ENCODE data around the gene B3GNT9.
"Not testable (repeated sequence)": the region's sequence is repeated elsewhere in the genome, so short reads cannot be mapped to it uniquely, and the experiment has no call there.

The B3GNT9 gene

DNA sequence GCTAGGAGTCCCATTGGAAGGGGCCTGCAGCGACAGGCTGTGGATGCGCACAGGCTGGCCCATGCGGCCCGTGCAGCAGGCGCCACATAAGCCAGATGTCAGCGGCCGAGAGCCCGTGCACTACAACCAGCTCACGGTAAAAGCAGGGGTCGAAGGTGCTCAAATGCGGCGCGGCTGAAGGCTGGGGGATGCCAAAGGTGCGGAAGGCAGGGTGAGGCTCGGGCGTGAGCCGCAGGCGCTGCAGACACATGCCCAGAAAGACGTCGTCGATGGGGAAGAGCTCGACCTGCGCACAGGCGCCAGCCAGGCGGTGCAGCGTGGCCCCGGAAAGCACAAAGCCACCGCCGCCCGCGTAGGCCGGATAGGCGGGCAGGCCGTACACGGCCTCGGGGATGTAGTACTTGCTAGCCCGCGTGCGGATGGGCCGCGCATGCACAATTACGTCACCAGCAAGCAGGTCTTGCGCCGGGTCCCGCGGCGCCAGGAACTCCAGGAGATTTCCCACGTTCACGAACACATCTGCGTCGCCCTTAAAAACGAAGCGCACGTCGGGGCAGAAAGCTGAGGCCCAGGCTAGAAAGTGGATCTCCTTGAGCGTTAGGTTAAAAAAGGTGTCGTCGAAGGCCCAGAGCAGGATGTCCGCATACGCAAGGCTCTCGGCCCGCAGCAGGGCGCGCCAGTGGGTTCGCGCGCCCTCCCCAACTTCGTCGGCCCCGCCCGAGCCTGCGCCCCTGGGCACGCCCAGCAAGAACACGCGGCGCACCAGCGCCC lies 1.3 kb downstream of the B3GNT9 start:
- no peak for DNase-seq

DNA sequence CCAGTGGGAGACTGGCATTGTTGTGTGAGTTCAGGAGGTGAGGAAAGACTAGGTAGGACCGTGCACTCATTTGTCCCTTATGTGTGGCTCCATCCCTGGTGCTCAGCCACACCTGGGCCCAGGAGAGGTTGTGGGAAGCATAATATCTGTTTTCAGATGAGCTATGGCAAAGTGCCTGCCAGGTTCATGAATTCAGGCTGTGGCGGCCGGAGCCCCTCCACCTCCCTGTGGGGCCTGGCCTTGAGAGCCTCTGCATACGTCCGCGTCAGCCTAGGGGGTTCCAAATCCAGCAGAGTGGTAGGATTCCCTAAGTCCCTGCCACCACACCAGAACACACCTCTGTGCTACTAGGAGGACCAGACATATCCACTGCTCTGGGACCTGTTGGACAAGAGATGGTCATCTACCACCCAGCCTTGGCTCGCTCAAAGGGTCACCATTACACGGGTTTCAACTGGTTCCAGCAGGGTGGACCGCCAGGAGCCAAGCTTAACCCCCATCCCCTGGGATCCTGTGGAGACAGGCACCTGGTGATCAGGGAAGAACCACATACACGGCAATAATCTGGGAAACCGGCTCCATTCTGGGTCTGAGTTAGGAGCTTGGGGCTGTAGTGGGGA lies 2.0 kb downstream of the B3GNT9 start:
- DNase-seq, result no peak

DNA sequence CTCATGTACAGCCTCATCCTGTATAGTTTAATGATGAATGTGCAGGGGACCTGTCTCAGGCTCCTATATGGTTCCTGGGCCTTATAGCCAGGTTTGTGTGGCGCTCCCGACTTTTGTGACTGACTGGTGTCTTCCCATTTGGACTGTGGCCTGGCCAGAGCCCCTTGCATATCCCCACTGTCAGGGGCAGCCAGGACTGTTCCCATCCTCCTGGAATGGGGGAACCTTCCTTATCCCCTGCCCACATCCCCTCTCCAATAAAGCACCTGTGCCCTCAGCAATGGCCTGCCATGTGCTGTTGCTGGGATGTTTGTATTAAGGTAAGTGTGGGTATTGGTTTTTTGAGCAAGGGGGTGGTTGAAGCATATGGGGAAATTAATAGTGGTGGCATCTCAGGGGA lies 2.6 kb downstream of the B3GNT9 start:
- no peak for DNase-seq

DNA sequence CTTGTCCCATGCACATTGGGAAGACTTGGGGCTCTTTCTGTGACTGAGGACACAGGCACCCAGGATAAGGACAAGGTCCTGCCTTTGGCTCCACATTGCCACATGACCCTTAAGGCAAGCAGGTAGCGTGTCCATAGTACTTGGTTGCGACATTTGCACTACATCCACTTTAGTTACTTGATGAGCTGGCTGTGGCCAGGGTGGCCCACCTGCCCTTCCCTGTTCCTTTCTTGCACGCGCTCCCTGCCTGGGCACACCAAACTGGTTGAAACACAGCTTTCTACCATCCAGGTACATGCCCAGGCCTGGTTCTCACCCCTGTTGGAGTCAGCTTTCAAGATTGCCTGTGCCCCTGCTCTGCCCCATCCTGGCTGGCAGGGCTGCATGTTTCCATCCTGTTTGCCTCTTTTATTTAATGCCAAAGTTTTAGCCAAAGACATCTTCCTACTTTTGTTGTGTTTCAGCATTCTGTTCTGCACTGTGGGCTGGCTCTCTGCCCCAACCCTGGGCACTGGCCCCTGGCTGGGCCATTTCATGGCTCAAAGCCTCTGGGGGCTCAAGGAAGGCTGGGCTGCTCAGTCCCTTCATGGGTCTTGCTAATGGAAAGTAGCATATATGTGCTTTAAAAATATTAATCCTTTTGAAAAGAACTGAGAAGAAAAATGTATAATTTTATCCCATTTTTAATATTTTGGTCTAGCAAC lies 3.2 kb downstream of the B3GNT9 start:
- DNase-seq, result no peak

DNA sequence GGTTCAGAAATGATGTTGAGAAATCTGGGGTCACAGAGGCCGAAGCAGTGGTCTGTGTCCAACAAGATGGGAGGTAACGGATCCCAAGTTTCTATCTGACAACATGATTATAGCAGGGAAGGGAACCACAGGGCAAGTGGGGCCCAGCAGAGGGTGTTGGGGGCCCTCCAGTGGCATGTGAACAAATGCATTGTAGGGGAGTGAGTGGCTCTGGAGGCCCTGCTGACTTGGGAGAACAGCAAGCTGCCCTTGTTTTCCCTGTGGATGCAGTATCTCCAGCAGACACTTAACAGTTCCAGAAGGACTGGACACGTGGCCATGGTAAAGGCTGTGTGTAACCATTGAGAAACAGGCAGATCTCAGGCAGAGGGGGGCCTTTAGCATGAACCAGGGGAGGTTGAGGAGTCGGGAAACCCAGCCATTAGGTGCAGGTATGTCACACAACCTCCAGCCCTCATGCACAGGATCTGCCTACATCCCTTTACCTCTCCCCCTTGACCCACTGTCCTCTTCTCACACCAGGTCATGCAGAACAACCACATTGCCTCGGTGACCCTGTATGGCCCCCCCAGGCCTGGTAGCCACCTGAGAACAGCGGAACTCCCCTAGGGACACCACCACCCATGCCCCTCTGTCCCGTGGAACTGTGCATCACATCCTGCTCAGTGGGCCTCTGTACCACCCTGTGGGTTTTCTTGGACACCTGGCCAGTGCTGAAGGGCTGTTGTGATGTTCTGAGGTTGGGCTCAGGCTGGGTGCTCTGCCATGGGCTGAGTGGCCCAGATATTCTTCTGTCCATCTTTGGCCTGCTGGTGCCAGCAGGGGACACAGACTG lies 4.1 kb downstream of the B3GNT9 start:
- DNase-seq, result no peak

DNA sequence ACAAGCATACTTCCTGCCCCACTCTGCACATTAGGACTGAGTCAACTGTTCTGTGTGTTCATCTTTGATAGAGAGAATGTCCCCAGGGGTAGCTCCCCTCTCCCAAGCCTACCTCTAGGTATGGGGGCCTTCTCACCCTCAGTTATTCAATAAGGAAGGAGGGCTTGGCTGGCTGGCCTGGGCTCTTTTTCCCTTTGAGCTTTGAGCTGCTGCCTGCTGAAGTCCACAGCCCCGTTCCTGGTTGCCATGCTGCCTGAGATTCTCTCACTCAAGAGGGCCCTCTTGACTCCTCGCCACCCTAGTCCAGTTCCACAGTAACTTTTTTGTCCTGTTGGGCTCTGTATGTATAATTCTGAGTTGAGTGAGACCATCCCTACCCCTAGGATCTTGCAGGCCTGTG lies 5.1 kb downstream of the B3GNT9 start:
- no peak for DNase-seq

DNA sequence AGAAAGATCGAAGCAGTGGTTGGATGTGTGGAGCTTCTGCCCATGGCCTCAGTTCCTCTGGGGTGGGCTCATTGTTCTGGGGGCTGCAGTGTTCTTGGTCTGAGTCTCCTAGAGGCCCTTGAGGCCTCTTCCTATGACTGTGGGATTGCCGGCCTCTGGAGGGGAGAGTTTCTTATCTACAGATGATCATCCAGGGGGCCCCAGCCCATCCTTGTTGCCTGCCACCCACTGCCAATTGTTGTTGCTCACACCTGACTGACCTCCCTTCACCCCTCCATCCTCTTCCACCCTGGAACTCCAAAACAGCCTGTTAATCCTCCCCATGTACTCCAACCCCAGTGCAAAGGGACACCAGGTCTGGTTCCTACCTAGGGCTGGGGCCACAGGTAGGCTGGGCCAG lies 5.9 kb downstream of the B3GNT9 start:
- DNase-seq, result no peak

DNA sequence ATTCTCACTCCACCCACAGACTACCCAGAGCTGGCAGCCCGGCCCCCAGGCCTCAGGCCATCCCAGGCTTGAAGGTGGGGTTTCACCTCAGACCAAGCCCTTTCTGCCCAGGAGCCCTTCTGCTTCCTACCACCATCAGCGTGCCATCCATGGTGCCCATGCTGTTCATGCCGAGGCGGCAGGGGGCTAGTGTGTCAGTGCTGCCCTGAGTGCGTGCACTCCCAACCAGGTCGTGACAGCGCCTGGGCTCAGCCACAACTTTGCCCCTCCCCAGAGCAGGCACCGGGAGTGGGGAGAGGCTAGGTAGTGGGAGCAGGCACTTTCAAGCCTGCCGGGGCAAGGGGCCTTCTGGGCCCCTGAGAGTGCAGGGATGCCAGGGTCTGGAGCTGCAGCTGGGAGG lies 8.5 kb downstream of the B3GNT9 start:
- DNase-seq, result no peak

DNA sequence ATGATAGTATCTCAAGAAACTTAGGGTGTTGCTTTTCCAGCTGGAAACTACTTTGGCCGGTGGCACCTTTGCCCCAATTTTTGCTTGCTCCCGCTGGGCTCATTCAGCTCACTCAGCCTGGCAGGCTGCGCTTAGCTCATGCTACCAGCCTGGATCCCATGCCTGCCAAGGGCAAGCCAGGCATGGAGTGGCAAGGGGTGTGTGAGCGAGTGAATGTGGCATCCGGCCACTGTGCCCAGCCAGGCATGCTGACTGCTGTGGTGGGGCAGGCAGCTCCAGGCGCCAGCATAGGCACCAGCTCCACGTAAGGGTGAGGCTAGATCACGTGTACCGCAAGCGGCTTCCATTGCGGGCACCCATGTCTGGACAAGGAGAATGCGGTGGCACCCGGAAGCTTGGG lies 9.4 kb downstream of the B3GNT9 start:
- no peak for DNase-seq

DNA sequence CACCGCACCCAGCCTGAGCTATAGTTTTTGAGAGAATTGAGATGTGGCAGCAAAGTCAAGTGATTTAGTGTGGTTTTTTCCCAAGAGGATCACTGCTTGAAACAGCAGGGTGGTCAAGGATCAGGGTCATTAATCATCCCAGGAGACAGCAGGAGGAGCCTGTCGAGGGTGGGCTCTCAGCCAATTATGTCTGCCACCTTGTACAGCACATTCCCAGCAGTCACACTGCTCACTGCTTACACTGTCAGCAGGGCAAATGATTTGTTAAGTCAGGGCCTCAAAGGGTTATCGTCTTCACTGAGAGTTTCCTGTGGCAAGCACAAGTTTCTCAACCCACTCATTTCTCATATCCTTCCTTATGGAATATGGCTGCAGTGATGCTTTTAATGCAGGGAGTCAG lies 13.2 kb downstream of the B3GNT9 start:
- DNase-seq, result no peak

DNA sequence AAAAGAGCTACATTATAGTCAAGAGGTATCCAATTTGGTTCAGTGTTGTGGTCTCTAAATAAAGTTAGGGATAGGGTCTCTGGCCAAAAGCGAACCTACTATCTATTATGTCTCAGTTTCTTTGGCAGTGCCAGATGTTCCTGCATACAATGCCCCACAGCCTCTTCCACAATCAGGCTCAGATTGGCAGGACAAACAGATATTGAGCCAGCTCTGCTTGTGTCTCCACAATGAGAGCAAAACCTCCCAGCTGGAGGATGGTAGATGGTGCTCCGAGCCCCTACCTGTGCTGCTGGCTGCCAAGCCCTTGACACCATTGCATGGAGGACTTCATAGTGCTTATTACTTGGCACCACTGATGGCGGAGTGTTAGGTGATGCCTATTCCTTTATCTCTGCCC lies 21.4 kb downstream of the B3GNT9 start:
- DNase-seq, result no peak

DNA sequence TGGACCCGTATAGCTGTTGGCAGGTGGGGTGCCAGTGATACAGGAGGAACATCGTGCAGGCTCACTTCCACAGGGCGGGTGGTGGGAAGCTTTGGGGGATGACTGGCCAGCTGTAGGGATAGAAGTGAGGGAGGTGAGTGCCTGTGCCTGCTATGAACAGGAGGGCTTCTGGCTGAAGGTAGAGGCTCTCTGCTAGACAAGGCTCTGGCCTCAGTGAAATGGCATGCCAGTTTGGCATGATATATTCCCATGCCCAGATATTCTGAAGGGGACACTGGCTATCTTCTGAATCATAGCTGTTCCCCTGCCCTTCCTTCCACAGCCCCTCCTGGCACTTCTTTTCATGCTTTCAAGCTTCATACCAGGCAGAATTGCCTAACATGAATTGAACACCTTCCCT lies 21.9 kb downstream of the B3GNT9 start:
- no peak for DNase-seq

DNA sequence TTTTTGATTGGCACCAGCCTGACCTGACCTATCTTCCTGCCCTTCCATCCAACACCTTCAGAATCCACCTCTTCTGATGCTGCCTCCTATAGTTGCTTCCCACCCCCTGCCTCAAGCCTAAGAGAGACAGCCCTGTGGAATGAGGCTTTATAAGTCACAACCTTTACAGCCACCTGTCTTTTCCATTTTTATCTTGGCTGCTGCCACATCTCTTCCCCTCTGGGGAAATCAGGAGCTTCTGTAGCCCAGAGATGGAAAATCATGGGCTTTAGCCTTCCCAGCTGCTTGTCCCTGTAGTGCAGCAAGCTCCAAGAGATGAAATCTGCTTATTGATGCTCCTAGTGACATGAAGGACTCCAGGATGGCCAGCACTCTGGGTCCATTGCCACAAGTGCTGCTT lies 22.4 kb downstream of the B3GNT9 start:
- no peak for DNase-seq

DNA sequence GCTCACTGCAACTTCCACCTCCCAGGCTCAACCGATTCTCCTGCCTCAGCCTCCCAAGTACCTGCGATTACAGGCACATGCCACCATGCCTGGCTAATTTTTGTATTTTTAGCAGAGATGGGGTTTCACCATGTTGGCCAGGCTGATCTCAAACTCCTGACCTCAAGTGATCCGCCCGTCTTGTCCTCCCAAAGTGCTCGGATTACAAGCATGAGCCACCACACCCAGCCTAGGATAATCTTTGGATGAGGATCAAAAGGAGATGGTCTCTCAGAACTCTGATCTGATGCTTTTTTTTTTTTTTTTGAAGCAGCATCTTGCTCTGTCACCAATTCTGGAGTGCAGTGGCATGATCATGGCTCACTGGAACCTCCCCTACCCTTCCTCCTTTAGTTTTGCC lies 28.0 kb downstream of the B3GNT9 start:
- DNase-seq, result not testable (repeated sequence)

DNA sequence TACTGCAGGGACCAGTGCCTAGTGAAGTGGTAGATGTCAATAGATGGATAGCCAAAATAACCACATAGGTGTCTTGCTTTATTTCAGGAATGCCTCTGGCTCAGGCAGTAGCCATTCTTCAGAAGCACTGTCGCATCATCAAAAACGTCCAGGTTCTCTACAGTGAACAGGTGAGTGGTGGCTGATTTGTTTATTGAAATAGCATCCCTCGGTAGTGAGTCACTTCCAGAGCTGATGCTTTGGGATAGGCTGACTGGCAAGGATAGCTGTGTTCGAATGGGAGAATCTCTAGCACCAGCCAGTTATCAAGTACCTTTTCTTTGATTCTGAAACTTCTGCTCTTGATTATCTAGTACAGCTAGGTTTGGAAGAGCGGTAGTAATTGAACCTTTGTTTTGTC lies 30.8 kb downstream of the B3GNT9 start:
- no peak for DNase-seq

DNA sequence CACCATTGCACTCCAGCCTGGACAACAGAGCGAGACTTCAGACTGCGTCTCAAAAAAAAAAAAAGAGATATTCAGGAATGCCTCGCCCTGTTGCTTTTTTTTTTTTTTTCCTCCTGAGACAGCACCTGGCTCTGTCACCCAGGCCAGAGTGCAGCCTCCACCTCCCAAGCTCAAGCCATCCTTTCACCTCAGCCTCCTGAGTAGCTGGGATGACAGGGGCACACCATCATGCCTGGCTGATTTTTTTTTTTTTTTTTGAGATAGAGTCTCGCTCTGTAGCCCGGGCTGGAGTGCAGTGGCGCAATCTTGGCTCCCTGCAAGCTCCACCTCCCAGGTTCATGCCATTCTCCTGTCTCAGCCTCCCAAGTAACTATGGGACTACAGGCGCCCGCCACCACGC lies 33.1 kb downstream of the B3GNT9 start:
- DNase-seq, result no peak

DNA sequence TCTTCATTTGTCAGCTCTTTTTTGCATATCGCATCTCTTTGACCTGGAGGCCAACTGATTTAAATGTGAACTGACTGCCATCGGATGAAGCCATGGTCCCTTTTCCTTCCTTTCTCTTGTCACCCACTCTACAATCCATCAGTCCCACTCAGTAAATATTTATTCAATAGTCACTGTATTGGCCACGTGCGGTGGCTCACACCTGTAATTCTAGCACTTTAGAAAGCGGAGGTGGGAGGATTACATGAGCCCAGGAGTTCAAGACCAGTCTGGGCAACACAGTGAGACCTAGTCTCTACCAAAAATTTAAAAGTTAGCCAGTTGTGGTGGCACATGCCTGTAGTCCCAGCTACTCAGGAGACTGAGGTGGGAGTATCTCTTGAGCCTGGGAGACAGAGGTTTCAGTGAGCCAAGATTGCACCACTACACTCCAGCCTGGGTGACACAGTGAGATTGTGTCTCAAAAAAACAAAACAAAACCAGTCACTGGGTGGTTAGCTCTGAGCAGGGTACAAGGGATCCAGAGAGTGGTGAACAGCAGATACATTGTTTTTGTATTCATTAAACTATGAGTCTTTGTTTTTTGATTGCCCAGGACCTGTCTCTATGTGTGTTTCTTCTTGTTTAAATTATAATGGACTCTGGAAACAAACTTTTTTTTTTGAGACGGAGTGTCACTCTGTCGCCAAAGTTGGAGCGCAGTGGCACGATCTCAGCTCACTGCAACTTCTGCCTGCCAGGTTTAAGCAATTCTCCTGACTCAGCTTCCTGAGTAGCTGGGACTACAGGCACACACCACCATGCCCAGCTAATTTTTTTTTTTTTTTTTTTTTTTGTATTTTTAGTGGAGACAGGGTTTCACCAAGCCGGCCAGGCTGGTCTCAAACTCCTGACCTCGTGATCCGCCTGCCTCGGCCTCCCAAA lies 34.1 kb downstream of the B3GNT9 start:
- no peak for DNase-seq

DNA sequence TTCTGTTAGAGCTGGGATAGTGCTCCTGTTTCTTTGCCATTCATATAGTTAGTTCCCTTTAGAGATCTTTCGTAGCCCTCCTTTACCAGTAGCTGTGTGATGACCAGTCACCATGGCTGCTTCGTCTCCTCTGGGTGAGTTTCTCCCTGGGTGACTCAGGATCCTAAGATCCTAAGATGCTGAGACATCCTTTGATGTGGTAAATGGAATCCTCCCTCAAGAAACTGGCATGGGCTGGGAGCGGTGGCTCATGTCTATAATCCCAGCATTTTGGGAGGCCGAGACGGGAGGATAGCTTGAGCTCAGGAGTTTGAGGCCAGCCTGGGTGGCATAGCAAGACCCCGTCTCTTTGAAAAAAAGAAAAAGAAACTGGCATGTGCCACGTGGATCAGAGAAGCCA lies 35.2 kb downstream of the B3GNT9 start:
- peak; percentile 88 for DNase-seq

DNA sequence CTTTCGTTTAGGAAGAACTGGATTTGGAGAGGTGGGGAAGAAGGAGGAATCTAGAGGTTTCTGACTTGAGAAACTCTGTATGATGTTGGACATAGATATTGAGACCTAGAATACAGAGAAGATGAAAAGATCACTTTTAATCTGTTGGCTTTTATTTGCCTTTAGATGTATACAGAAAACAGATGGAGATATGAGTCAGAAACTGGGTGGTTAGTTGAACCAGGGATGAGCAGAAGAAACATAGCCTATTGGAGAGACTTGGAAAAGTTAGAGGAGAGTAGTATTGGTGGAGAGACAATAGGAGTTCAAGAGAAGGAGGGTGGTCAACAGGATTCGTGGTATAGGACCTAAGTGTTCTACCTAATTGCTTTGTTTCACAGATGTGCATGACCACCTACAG lies 36.0 kb downstream of the B3GNT9 start:
- DNase-seq, result peak; percentile 10

DNA sequence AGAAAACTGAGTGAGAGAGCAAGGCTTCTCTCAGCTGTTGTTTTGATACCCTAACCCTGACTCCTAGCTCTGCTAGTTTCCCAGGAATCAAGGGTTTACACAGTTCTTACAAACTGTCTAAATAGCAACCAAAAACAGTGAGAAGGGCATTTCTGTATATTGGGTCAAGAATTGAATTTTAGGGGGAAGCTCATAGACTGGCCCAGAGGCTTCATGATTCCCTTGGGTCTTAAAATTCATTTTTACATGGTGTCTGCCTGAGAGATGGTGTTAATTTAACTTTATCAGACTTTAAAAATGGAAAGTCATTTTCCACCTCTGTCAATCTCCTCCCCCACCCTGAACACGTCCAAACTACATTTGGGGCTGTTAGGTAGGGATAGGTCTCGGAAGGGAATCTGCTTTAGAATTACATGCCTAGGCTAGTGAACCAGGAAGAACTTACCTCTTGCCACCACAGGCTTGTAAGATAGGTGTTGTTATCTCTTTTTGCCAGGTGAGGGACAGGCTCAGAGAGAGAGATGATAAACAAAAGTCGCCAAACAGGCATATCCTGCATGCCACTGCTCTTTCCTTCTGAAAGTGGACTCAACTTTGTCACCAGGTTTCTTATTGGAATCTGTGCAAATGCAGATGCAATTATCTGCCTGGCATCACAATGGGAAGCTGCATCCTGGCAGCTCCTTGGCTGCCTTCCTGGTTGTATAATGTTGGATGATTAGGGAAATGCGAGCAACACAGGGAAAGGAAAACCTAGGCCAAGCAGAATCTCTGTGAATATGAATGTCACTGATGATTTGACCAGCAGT lies 38.0 kb downstream of the B3GNT9 start:
- no peak for DNase-seq

DNA sequence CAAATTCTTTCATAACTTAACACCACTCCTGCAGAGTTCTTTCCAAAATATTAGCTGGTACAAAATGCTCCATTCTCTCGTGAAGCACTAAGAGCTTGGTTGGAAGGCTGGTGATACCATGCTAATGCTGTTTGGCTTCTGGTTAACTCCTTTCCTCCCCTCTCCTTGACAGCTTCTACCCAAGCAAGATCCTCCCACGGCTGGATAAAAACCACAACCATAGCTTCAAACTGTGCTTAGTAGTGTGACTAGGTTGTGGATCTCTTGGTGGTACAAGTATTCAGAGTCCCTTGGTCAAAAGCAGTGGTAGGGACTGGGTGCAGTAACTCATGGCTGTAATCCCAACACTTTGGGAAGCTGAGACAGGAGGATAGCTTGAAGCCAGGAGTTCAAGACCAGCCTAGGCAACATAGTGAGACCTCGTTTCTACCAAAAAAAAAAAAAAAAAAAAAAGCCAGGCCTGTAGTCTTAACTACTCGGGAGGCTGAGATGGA lies 38.8 kb downstream of the B3GNT9 start:
- DNase-seq, result no peak
